HCT116 (cell line): ENCODE results near the gene TMEM185B.

Source experiments
- CTCF ChIP-seq, 3 experiments: fragments of 200-600 bp in 1 of 3; sonication (generic) in 1 of 3; IDR thresholded peaks in 2 of 3; conservative IDR thresholded peaks in 1 of 3; 2 replicates each; pipeline ENCODE4 v1.5.1; 2012 to 2017; ENCODE audit warnings: low read depth in 2 of 3, low read length in 2 of 3, antibody characterized with exemption in 1 of 3, borderline replicate concordance in 1 of 3, control low read depth in 1 of 3, mild to moderate bottlenecking in 1 of 3, mixed read lengths in 1 of 3, mixed run types in 1 of 3, moderate library complexity in 1 of 3; ENCODE audit not compliant: insufficient read depth in 1 of 3
- EGR1 ChIP-seq: IDR thresholded peaks from 2 replicates; pipeline ENCODE4 v1.6.1; 2012; ENCODE audit warnings: low read depth
- EZH2 ChIP-seq: fragments of 200-600 bp; sonication (generic); IDR thresholded peaks from 2 replicates; pipeline ENCODE4 v1.6.1; 2017; ENCODE audit warnings: antibody characterized with exemption, mixed run types
- FOSL1 ChIP-seq: IDR thresholded peaks from 2 replicates; pipeline ENCODE4 v1.6.1; 2012; ENCODE audit warnings: low read depth
- JUND ChIP-seq: IDR thresholded peaks from 2 replicates; pipeline ENCODE4 v1.6.1; 2012
- MAX ChIP-seq: IDR thresholded peaks from 2 replicates; pipeline ENCODE4 v1.6.1; 2012
- POLR2A ChIP-seq: IDR thresholded peaks from 2 replicates; pipeline ENCODE4 v1.7.0; 2011; ENCODE audit warnings: borderline replicate concordance; ENCODE audit not compliant: insufficient read depth, insufficient read length; ENCODE audit errors: extremely low read depth
- POLR2AphosphoS5 ChIP-seq: IDR thresholded peaks from 2 replicates; pipeline ENCODE4 v1.6.1; 2011; ENCODE audit warnings: mild to moderate bottlenecking, low read depth, low read length, moderate library complexity
- REST ChIP-seq: IDR thresholded peaks from 2 replicates; pipeline ENCODE4 v1.6.1; 2012; ENCODE audit warnings: low read depth
- SP1 ChIP-seq: IDR thresholded peaks from 2 replicates; pipeline ENCODE4 v1.6.1; 2012; ENCODE audit warnings: low read depth
- TCF7L2 ChIP-seq: IDR thresholded peaks from 2 replicates; pipeline ENCODE4 v1.7.0; 2011; ENCODE audit warnings: borderline replicate concordance, inconsistent platforms; ENCODE audit not compliant: insufficient read depth, insufficient read length; ENCODE audit errors: extremely low read depth
- YY1 ChIP-seq: IDR thresholded peaks from 2 replicates; pipeline ENCODE4 v1.6.1; 2011; ENCODE audit warnings: low read length, low read depth, moderate library complexity, mild to moderate bottlenecking; ENCODE audit not compliant: insufficient replicate concordance; ENCODE audit errors: extremely low read depth
- ZFX ChIP-seq: fragments of 450-650 bp; IDR thresholded peaks from 2 replicates; pipeline ENCODE4 v1.6.1; 2017
- TF ChIP-seq, protein P1 (sequence below): IDR thresholded peaks from 2 replicates; pipeline ENCODE4 v1.6.1; 2012

DNA sequence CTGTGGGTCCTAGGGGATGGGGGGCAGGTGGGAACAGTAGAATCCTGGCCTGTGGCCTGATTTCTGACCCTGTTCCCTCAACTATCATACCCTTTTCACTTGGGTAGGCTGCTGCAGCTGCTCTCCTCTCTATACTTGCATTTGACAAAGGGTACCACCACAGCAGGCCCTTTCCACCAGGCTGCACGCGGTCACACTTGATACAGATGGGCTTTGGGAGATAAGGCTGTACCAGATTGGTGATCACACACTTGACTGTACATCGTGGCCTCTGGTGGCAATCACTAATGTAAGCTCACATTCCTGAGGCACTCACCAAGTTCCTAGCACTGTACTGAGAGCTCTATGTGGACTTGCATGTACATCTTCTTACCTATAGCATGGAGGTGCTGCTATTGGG is 27.9 kb upstream of the TMEM185B start:
- no peak for TF ChIP-seq ZFX
- no peak for TF ChIP-seq MAX
- no peak for TF ChIP-seq POLR2A
- no peak for TF ChIP-seq CTCF (IDR thresholded peaks at IDR 0.05 in 2 of 3, conservative IDR thresholded peaks at IDR 0.05 in 1 of 3; ENCODE audit: borderline replicate concordance in 1 of 3, insufficient read depth in 1 of 3, low read depth in 2 of 3, low read length in 2 of 3)
- no peak for TF ChIP-seq TCF7L2
- no peak for TF ChIP-seq JUND
- no peak for TF ChIP-seq EGR1
- TF ChIP-seq SP1: no peak
- no peak for TF ChIP-seq FOSL1
- no peak for TF ChIP-seq EZH2
- TF ChIP-seq POLR2AphosphoS5: no peak
- TF ChIP-seq, protein P1, sequence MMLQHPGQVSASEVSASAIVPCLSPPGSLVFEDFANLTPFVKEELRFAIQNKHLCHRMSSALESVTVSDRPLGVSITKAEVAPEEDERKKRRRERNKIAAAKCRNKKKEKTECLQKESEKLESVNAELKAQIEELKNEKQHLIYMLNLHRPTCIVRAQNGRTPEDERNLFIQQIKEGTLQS: no peak
- TF ChIP-seq REST: no peak
- no peak for TF ChIP-seq YY1
